H7 (cell line): ENCODE data around the gene MOSMO. TPM values are rescaled to one million over a fixed set of nuclear protein-coding genes. Genes with fewer than 3 reads are reported as not detected.
"Not testable (repeated sequence)": the region's sequence is repeated elsewhere in the genome, so short reads cannot be mapped to it uniquely, and the experiment has no call there.

Source experiments
- DNase-seq: peaks from one replicate; pipeline ENCODE4 v3.0.0; 2012
- H3K27me3 ChIP-seq: 2 replicates; pipeline ENCODE4 v1.6.0; 2011; ENCODE audit warnings: mild to moderate bottlenecking, low read length; ENCODE audit not compliant: control insufficient read depth, insufficient read depth
- H3K36me3 ChIP-seq: replicated peaks from 2 replicates; pipeline ENCODE4 v1.5.1; 2011; ENCODE audit warnings: low read length; ENCODE audit not compliant: control insufficient read depth, insufficient read depth
- H3K4me3 ChIP-seq: 2 replicates; pipeline ENCODE4 v1.5.1; 2011; ENCODE audit warnings: low read depth, mild to moderate bottlenecking, control low read depth, low read length, moderate library complexity; ENCODE audit not compliant: insufficient read depth
- total RNA-seq: library from RNA; depleted of rRNA; stranded (reverse); fragments of >200 nt; shearing (Covaris generic); gene quantifications from 2 replicates; pipeline ENCODE4 v1.2.3, GENCODE V29; 2014

MOSMO gene
- total RNA-seq, 1 experiment from 2014 or later = 7.2 TPM

- not testable (repeated sequence) for H3K4me3 ChIP-seq, H3K36me3 ChIP-seq, DNase-seq, H3K27me3 ChIP-seq
These were observed 38.0 kb downstream of the MOSMO start for GRCh38 chr16:22045888-22046287.

DNA sequence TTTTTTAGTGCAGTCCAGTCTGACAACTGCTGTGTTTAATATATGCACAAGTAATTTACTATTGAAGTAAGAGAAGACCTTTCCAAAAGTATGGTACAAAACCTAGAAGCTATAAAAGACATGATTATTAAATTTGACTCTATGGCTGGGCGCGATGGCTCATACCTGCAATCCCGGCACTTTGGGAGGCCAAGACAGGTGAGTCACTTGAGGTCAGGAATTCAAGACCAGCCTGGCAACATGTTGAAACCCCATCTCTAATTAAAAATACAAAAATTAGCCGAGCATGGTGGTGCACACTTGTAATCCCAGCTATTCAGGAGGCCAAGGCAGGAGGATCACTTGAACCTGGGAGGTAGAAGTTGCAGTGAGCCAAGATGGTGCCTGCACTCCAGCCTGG lies 43.1 kb downstream of the MOSMO start:
- no peak for DNase-seq

GRCh38 chr16:22052980-22053379 lies 45.1 kb downstream of the MOSMO start:
- Histone ChIP-seq H3K4me3 (no peak overlapping the region), H3K27me3 (no peaks in the 10 kb centered on the region), H3K36me3 (no peaks in the 10 kb centered on the region)
- no peak for DNase-seq

More for the DNA sequence above, 43.1 kb downstream of the MOSMO start:
- H3K36me3 ChIP-seq = no peaks in the 10 kb centered on the region
- no peak overlapping the region for H3K4me3 ChIP-seq
- H3K27me3 ChIP-seq = no peaks in the 10 kb centered on the region

DNA sequence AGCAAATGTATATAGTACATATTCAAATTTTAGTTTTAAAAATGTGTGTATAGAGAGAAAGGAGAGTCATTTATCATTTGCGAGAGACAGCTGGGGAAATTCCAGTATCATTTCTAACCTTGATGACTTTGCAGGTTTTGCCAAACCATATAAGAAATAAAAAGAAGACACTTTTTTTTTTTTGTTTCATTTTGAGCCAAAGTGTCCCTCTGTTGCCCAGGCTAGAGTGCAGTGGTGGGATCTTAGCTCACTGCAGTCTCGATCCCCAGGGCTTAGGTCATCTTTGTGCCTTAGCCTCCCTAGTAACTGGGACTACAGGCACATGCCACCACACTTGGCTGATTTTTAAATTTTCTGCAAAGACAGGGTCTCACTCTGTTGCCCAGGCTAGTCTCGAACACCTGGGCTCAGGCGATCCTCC lies 46.0 kb downstream of the MOSMO start:
- no peak overlapping the region for H3K4me3 ChIP-seq
- DNase-seq = no peak
- no peaks in the 10 kb centered on the region for H3K27me3 ChIP-seq
- no peaks in the 10 kb centered on the region for H3K36me3 ChIP-seq

GRCh38 chr16:22054847-22055590 lies 47.1 kb downstream of the MOSMO start:
- no peak for DNase-seq
- H3K4me3 ChIP-seq = no peak overlapping the region
- H3K36me3 ChIP-seq = no peaks in the 10 kb centered on the region
- no peaks in the 10 kb centered on the region for H3K27me3 ChIP-seq

GRCh38 chr16:22055881-22056280 lies 48.0 kb downstream of the MOSMO start:
- no peaks in the 10 kb centered on the region for H3K36me3 ChIP-seq
- H3K27me3 ChIP-seq = no peaks in the 10 kb centered on the region
- peak; percentile 49 for DNase-seq
- H3K4me3 ChIP-seq = no peak overlapping the region

DNA sequence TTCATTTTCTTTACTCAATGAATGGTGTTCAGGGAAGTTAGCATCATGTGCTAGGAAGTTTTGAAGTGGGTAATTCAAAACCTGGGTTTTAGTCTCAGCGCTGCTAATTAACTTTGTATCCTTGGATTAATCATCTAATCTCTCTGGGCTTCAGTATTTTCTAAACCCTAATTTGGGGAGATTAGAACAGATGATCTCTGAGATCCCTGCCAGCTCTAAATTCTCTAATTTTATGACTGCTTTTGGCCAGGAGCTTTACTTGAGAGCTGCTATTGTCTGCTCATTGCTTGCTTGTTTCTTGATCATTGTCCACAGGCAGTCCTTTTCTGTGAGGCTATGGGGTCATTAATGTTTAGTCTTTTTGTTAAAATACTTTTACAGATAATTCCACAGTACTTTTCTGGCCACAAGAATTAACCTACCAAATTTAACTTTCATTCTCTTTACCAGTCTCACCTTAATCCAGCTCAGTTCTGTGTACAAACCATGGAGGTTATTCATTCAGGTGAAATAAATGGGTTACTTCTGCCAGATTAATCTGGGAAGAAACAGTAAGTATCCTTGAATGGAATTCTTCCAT lies 56.1 kb downstream of the MOSMO start:
- no peak for DNase-seq
- Histone ChIP-seq H3K4me3 (no peak overlapping the region), H3K27me3 (no peaks in the 10 kb centered on the region), H3K36me3 (no peaks in the 10 kb centered on the region)

DNA sequence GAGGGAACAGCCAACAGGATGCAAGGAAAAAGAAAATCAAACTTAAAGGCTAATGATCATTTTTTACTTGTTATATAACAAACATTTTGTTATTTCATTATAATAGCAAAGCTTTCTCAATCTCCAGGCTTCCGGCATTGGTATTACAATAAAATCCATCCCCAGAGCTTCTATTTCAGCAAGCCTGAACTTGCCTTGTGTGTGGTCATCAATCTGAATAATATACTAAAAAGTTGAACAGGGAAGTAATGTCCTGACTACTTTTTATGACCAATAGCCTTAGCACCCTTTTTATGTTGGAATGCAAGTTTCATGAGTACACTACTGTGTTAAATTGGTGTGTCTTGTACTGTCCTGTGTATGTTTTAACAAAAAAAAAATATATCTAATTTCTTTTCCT lies 57.3 kb downstream of the MOSMO start:
- Histone ChIP-seq H3K27me3 (no peaks in the 10 kb centered on the region), H3K36me3 (no peaks in the 10 kb centered on the region), H3K4me3 (no peak overlapping the region)
- no peak for DNase-seq

GRCh38 chr16:22070361-22071330 lies 62.7 kb downstream of the MOSMO start:
- H3K36me3 ChIP-seq = no peaks in the 10 kb centered on the region
- H3K27me3 ChIP-seq = no peaks in the 10 kb centered on the region
- no peak overlapping the region for H3K4me3 ChIP-seq

GRCh38 chr16:22071331-22071910 lies 63.5 kb downstream of the MOSMO start:
- H3K27me3 ChIP-seq = no peaks in the 10 kb centered on the region
- no peaks in the 10 kb centered on the region for H3K36me3 ChIP-seq
- H3K4me3 ChIP-seq = no peak overlapping the region
- DNase-seq = no peak

More at GRCh38 chr16:22070361-22071330, 62.7 kb downstream of the MOSMO start:
- no peak for DNase-seq

GRCh38 chr16:22073350-22073749 lies 65.4 kb downstream of the MOSMO start:
- H3K4me3 ChIP-seq = no peak overlapping the region
- H3K27me3 ChIP-seq = no peaks in the 10 kb centered on the region
- H3K36me3 ChIP-seq = no peaks in the 10 kb centered on the region
- DNase-seq = no peak

- DNase-seq = no peak
- H3K4me3 ChIP-seq = no peak overlapping the region
- H3K36me3 ChIP-seq = no peaks in the 10 kb centered on the region; the same call in 1 of the 2 replicates
- H3K27me3 ChIP-seq = no peaks in the 10 kb centered on the region
These were observed 67.3 kb downstream of the MOSMO start for GRCh38 chr16:22075043-22075757.

DNA sequence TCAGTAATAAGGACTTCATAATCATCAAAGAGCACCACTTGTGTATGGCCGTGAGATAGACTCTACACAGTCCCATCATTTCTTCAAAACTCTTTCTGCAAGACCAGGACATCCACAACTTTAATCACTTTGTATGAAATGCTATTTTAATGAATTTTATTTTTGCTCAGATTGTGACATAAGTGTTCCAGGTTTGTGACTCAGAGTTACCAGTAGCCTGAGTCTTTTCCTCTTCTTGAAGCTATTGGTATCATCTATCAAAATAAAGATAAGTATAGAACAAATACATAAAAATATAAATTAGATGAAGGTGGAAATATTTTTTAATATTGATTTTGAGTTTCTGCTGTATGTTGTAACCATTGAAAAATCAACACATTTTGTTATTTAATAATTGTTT lies 67.9 kb downstream of the MOSMO start:
- Histone ChIP-seq H3K36me3 (no peaks in the 10 kb centered on the region; the same call in 1 of the 2 replicates), H3K27me3 (no peaks in the 10 kb centered on the region), H3K4me3 (no peak overlapping the region)
- no peak for DNase-seq
